ENCODE results near the gene KCNQ2.

KCNQ2 gene

GRCh38 chr20:63368151-63368550, 104.3 kb downstream of the KCNQ2 start:
- no peaks in the 10 kb centered on the region for H4K20me1 ChIP-seq (ENCODE audit: insufficient read depth, low read length)
- H3K4me1 ChIP-seq (ENCODE audit: insufficient read depth, low read length, severe bottlenecking): no peaks in the 10 kb centered on the region
- H3K4me3 ChIP-seq (ENCODE audit: low read depth, low read length, poor library complexity, severe bottlenecking): no peak overlapping the region
- no peak overlapping the region for H3K27ac ChIP-seq (ENCODE audit: low read depth, low read length, poor library complexity, severe bottlenecking)
- H3K9ac ChIP-seq (ENCODE audit: low read length): no peak overlapping the region
- no peaks in the 10 kb centered on the region for H3K36me3 ChIP-seq (ENCODE audit: insufficient read depth, low read length)
- no peaks in the 10 kb centered on the region for H3K9me2 ChIP-seq (ENCODE audit: low read depth, low read length)
- no peak for TF ChIP-seq EZH2 (IDR thresholded peaks at IDR 0.05; ENCODE audit: borderline replicate concordance, low read length)
- TF ChIP-seq CTCF (IDR thresholded peaks at IDR 0.05; ENCODE audit: low read length): no peak
- H3K27me3 ChIP-seq (ENCODE audit: insufficient read depth, low read length): 0 out of 2 replicates have a peak, but pooled peaks cover 4% of the 10 kb centered on the region
- H3K79me2 ChIP-seq (ENCODE audit: insufficient read depth, low read length): no peaks in the 10 kb centered on the region
- no peaks in the 10 kb centered on the region for H3K9me3 ChIP-seq (ENCODE audit: low read length)
- no peaks in the 10 kb centered on the region for H3F3A ChIP-seq (ENCODE audit: insufficient read depth, low read length)
- no peak overlapping the region for H3K4me2 ChIP-seq (ENCODE audit: low read length)
- H2AFZ ChIP-seq (ENCODE audit: low read length): no peak overlapping the region

GRCh38 chr20:63367446-63368055, 104.9 kb downstream of the KCNQ2 start:
- no peak for TF ChIP-seq CTCF (IDR thresholded peaks at IDR 0.05; ENCODE audit: low read length)
- TF ChIP-seq EZH2 (IDR thresholded peaks at IDR 0.05; ENCODE audit: borderline replicate concordance, low read length): no peak
- H3K79me2 ChIP-seq (ENCODE audit: insufficient read depth, low read length): no peaks in the 10 kb centered on the region
- no peaks in the 10 kb centered on the region for H3F3A ChIP-seq (ENCODE audit: insufficient read depth, low read length)
- no peaks in the 10 kb centered on the region for H4K20me1 ChIP-seq (ENCODE audit: insufficient read depth, low read length)
- H3K36me3 ChIP-seq (ENCODE audit: insufficient read depth, low read length): no peaks in the 10 kb centered on the region
- no peaks in the 10 kb centered on the region for H3K9me3 ChIP-seq (ENCODE audit: low read length)
- no peak overlapping the region for H2AFZ ChIP-seq (ENCODE audit: low read length)
- no peak overlapping the region for H3K27ac ChIP-seq (ENCODE audit: low read depth, low read length, poor library complexity, severe bottlenecking)
- H3K27me3 ChIP-seq (ENCODE audit: insufficient read depth, low read length): 0 out of 2 replicates have a peak, but pooled peaks cover 6% of the 10 kb centered on the region
- no peaks in the 10 kb centered on the region for H3K4me1 ChIP-seq (ENCODE audit: insufficient read depth, low read length, severe bottlenecking)
- H3K4me3 ChIP-seq (ENCODE audit: low read depth, low read length, poor library complexity, severe bottlenecking): no peak overlapping the region
- no peak overlapping the region for H3K9ac ChIP-seq (ENCODE audit: low read length)
- no peaks in the 10 kb centered on the region for H3K9me2 ChIP-seq (ENCODE audit: low read depth, low read length)
- no peak overlapping the region for H3K4me2 ChIP-seq (ENCODE audit: low read length)

GRCh38 chr20:63366390-63367365, 105.8 kb downstream of the KCNQ2 start:
- Histone ChIP-seq H3K9me3 (ENCODE audit: low read length) (no peaks in the 10 kb centered on the region), H3K9me2 (ENCODE audit: low read depth, low read length) (no peaks in the 10 kb centered on the region), H3K79me2 (ENCODE audit: insufficient read depth, low read length) (no peaks in the 10 kb centered on the region), H3K4me2 (ENCODE audit: low read length) (no peak overlapping the region), H3K4me3 (ENCODE audit: low read depth, low read length, poor library complexity, severe bottlenecking) (no peak overlapping the region), H3K36me3 (ENCODE audit: insufficient read depth, low read length) (no peaks in the 10 kb centered on the region), H2AFZ (ENCODE audit: low read length) (no peak overlapping the region), H4K20me1 (ENCODE audit: insufficient read depth, low read length) (no peaks in the 10 kb centered on the region), H3K9ac (ENCODE audit: low read length) (no peak overlapping the region), H3F3A (ENCODE audit: insufficient read depth, low read length) (no peaks in the 10 kb centered on the region), H3K27me3 (ENCODE audit: insufficient read depth, low read length) (0 out of 2 replicates have a peak, but pooled peaks cover 6% of the 10 kb centered on the region), H3K4me1 (ENCODE audit: insufficient read depth, low read length, severe bottlenecking) (no peaks in the 10 kb centered on the region), H3K27ac (ENCODE audit: low read depth, low read length, poor library complexity, severe bottlenecking) (no peak overlapping the region)
- TF ChIP-seq EZH2 (IDR thresholded peaks at IDR 0.05; ENCODE audit: borderline replicate concordance, low read length): no peak
- no peak for TF ChIP-seq CTCF (IDR thresholded peaks at IDR 0.05; ENCODE audit: low read length)
